NCI-H524 (cell line): ENCODE results near the gene HDAC9.
"Not testable (repeated sequence)": the region's sequence is repeated elsewhere in the genome, so short reads cannot be mapped to it uniquely, and the experiment has no call there.

Source experiments
- DNase-seq, 2 experiments: peaks; one replicate each; lab custom pipeline; 2025; lab: John Stamatoyannopoulos, UW

HDAC9 gene

DNA sequence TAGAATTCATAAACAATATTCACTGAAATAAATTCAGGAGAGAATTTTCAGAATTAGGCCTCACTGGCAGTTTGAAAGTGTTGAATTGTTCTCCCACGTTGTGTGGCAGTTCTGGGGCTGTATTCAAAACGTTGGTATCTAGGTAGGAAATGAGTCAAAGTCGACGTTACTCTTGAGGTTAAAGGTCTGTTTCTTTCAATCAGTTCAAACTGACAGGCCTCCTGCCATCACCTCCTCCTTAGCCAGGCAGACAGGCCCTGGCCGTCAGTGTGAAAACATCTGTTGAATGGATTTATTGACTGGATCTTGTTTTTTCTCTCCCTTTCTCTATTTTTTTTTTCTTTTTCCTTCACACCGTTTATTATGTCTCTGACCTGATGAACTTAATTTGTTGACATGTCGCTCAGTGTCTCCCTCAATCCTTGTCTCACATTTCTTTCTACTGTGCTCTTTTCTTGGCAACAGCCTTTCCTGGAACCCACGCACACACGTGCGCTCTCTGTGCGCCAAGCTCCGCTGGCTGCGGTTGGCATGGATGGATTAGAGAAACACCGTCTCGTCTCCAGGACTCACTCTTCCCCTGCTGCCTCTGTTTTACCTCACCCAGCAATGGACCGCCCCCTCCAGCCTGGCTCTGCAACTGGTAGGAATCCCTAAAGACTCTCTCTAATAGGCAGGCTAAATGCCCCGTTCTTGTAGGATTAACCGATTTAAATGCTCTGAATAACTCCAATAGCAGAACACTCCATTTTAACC, 231.7 kb downstream of the HDAC9 start:
- DNase-seq: no peak

DNA sequence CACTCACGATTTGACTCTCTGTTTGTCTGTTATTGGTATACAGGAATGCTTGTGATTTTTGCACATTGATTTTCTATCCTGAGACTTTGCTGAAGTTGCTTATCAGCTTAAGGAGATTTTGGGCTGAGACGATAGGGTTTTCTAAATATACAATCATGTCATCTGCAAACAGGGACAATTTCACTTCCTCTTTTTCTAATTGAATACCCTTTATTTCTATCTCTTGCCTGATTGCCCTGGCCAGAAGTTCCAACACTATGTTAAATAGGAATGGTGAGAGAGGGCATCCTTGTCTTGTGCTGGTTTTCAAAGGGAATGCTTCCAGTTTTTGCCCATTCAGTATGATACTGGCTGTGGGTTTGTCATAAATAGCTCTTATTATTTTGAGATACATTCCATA, 240.5 kb downstream of the HDAC9 start:
- DNase-seq: not testable (repeated sequence)

DNA sequence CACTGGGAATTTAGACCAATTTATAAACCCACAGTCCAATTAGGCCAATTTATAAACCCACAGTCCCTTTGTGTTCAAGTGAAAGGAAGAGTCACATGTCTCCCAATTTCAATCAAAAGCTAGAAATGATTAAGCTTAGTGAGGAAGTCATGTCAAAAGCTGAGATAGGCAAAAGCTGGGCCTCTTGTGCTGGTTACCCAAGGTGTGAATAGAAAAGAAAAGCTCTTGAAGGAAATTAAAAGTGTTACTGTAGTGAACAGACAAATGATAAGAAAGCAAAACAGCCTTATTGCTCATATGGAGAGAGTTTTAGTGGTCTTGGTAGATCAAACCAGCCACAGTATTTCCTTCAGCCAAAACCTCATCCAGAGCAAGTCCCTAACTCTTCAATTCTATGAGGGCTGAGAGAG, 245.0 kb downstream of the HDAC9 start:
- no peak for DNase-seq

DNA sequence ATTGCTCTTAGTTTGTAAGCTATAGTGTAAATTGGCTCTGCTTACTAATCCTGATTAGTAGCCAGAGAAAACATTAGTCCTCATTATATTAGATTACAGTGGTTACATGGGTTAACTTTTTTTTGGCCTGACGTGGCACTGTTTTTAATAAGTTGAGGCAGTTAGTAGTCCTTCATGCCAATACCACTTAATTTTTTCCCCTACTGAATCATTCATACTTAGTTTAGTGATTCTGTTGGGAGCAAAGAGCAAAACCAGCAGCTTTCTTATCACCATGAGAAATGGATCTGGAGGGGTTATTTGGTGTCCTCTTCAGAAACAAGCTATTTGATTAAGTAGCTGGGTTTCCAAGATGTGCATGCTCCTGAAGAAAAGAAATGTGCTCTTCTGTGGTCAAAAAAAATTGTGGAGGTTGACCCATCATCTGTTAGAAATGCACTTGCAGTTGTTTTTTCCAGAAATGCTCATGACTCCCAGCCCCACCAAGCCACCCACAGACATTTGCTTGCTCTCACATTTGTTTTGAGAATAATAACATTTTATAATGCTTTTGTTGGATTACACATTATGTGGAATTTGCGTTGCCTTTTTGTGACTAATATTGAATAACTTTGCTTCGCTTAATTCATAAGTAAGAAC, 258.5 kb downstream of the HDAC9 start:
- no peak for DNase-seq

DNA sequence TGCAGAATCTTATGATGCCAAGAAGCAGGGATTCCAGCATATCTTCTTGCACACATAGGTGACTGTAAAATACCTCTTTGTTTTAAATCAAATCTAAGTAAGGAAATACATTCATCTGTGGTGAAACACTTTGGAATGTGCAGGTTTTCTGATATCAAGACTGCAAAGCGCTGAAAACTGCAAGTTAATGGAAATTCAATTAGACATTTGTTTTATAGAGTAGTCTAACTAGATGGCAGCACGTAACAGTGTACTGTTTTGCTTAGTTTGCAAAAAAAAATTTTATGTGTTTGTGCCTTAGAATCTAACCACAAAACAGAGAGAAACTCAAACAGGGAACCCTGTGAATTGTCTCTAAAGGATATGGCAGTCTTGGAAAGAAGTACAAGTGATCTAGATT, 259.2 kb downstream of the HDAC9 start:
- no peak for DNase-seq

GRCh38 chr7:18755793-18756192, 260.2 kb downstream of the HDAC9 start:
- DNase-seq: no peak

DNA sequence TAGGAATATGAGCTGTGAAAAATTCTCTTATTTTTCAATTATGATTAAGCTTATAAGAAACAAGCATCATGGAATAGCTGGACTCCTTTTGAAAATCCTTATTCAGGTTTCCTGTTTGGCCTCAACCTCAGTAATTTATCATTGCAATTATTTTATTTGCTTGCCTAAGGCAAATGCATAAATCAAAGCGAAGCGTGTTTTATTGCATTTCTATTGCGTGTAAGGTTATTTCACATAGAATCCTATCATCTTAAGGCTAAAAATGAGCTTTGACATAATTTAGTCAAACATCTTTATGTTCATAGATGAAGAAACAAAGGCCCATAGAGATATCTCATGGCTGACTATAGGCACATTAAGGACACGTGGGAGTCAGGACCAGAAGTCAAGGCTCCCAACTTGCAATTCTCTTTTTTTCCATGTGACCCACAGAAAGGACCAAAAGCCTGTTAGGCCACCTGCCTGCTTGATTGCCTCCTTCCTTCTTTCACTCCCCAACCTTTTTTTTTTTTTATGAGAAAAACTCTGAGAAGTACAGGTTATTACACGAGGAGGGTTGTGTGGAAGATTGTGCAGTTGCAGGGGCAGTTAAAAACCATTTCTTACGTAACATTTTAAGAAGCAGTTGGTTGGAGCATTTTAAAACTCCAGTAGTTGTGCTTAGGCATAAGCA, 261.0 kb downstream of the HDAC9 start:
- no peak for DNase-seq

DNA sequence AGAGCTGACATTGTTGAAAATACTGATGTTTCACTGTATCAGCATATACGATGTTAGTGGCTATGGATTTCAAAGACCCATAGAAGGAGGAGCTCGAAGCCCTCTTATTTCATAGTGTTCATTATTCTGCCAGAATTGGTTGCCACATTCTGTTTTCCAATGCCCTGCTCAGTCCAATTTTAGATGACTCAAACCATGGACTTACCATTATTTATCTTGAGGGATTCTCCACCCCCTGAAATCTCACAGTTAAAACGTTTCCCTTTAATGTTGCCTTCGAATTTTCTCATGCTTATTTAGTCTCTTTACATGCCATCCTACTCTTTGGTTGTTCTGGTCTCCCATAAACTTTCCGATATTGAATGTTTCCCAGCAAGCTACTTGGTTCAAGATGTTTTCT, 264.5 kb downstream of the HDAC9 start:
- no peak for DNase-seq

GRCh38 chr7:18760631-18761445, 265.3 kb downstream of the HDAC9 start:
- no peak for DNase-seq

GRCh38 chr7:18762189-18762588, 266.6 kb downstream of the HDAC9 start:
- no peak for DNase-seq

DNA sequence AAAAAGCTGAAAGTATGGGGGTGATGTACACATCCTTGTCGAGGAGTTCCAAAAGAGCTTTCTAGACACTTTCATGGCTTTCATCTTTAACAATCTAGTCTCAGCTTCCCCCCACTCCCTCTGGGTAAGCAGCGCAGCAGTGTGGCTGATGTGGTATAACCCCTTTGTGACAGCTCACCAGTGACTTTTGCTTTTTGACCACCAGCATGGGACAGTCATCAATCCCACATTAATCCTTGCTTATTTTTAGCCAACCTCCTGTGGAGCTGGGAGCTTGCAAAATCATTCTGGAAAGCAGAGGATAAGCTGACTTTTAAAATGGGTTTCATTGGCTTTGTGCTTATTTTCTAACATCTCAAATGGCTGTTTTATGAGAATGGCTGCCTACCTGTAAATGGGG, 272.7 kb downstream of the HDAC9 start:
- no peak for DNase-seq

GRCh38 chr7:18770154-18770811, 274.7 kb downstream of the HDAC9 start:
- DNase-seq: no peak

GRCh38 chr7:18770822-18771221, 275.3 kb downstream of the HDAC9 start:
- no peak for DNase-seq

DNA sequence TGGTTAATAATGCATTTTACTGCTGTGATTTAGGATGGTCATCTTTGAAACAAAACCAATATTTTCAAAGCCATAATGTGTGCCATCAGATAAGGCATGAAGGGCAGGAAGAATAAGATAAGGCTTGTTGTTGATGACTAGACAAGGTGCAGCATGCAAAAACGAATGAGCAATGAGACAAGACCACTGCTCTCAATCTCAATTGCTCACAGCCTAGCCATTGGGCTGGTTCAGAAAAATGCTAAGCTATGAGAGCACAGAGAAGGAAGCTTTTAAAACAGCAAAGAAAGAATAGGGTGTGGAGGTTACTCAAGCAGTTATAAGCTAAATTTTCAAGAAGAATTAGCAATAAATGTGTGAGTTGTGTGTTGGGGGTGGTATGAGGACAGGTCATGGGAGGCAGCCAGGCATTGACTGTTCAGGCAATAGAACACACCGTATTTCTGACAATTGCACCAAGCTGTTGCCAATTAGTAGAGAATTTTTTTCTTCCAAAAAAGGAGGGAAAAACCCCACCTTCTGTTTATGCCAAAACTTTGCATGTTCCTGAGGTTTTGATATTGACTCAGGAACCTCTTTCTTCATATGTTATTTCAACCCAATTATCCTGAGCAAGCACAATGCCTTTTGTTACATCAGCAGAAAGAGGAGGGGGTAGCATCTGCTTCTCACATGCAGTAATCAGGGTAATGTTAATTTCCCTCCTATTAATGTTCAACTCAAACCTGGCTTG, 276.5 kb downstream of the HDAC9 start:
- no peak for DNase-seq

GRCh38 chr7:18772567-18772965, 277.0 kb downstream of the HDAC9 start:
- no peak for DNase-seq

DNA sequence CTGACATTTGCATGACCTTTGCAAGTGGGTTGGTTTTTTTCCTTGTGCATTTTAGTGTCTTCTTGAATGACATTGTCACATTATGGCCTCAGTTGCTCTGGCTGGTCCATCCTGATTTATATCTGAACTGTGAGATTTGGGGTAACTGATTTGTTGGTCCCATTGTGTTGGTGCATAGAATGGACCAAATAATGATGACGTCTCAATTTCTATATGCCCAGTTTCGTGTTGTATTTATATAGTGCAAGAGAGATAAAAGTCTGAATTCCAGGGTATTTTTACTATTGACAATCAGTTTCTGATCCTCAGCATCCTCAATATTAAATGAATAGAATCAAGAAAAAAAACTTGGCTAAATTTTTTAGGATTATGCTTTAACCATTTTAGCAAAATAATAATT, 281.8 kb downstream of the HDAC9 start:
- DNase-seq: no peak

DNA sequence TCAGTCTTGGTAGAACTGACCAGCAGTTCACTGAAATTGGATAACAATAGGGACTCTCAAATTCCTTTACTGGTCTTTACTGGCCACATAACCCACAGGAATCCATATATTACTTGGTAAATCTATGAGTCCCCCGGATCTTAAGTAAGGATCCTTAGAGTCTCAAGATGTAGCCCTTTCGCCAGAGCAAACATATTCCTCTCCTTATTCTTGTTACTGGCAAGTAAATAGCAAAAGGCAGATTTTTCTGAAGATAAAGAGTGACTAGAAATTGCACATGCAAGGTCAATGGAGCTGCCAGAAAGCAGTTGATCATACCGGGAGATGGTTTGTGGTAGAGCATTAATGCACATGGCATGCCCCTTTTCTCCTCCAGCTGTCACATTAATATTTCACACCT, 283.0 kb downstream of the HDAC9 start:
- DNase-seq: peak in 1 of 2 experiments; percentile 3

DNA sequence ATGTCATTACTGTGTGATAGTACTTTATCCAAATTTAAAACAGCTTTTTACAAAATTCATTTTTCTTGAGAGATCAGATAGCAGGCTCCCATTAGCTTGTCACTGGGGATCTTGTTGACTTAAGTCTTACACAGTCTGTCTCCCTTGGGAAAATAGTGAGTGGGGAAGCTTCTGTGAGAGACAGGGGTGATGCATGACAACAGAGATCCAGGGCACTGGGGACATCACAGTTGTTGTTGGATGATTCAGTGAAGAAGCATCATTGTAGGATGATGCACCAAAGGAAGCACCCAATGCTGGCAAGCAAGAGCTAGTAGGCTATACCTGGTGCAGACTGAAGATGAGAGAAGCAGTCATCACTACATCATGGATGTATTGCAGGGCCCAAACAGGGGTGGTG, 284.7 kb downstream of the HDAC9 start:
- DNase-seq: no peak

DNA sequence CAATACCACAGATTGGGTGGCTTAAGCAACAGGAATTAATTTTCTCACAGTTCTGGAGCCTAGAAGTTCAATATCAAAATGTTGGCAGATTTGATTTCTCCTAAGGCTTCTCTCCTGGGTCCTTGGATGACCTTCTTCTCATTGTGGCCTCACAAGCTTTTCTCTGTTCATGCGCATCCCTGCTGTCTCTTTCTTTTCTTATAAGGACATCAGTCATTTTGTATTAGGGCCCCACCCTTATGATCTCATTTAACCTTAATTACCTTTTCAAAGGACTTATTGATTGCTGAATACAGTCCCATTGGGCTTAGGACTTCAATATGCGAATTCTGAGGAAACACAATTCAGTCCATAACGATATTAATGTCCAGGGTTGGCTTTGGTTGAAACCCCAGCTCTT, 285.4 kb downstream of the HDAC9 start:
- DNase-seq: no peak

GRCh38 chr7:18786196-18786727, 290.7 kb downstream of the HDAC9 start:
- DNase-seq: no peak

- no peak for DNase-seq
These were observed 291.2 kb downstream of the HDAC9 start for GRCh38 chr7:18786796-18787195.
